HUES6 (cell line): ENCODE results near the gene PTPRR.

Experiments
- H3K27ac ChIP-seq: 2 replicates; pipeline ENCODE4 v1.7.0; 2013; ENCODE audit warnings: low read depth, mild to moderate bottlenecking, low read length, inconsistent platforms
- H3K27me3 ChIP-seq: 2 replicates; pipeline ENCODE4 v1.6.1; 2013; ENCODE audit warnings: low read length; ENCODE audit not compliant: control insufficient read depth, insufficient read depth
- H3K36me3 ChIP-seq: 2 replicates; pipeline ENCODE4 v1.6.1; 2013; ENCODE audit warnings: low read length; ENCODE audit not compliant: control insufficient read depth, insufficient read depth
- H3K4me1 ChIP-seq: 2 replicates; pipeline ENCODE4 v1.6.1; 2013; ENCODE audit warnings: low read length; ENCODE audit not compliant: control insufficient read depth, insufficient read depth
- H3K4me3 ChIP-seq: 2 replicates; pipeline ENCODE4 v1.5.1; 2013; ENCODE audit warnings: low read depth, low read length
- H3K9ac ChIP-seq: one replicate; pipeline ENCODE4 v1.6.1; 2013; ENCODE audit warnings: mild to moderate bottlenecking, low read length
- H3K9me3 ChIP-seq: 2 replicates; pipeline ENCODE4 v1.6.1; 2013; ENCODE audit warnings: low read depth, low read length; ENCODE audit not compliant: control insufficient read depth, insufficient read depth

PTPRR gene

GRCh38 chr12:70840656-70841350 is 79.7 kb downstream of the PTPRR start:
- peaks cover 5% of the 10 kb centered on the region; the same call in 1 of the 2 replicates for H3K4me1 ChIP-seq
- H3K4me3 ChIP-seq: no peak overlapping the region
- H3K36me3 ChIP-seq: no peaks in the 10 kb centered on the region
- no peak overlapping the region for H3K9ac ChIP-seq
- no peaks in the 10 kb centered on the region for H3K9me3 ChIP-seq
- H3K27me3 ChIP-seq: no peaks in the 10 kb centered on the region
- H3K27ac ChIP-seq: no peak overlapping the region

- Histone ChIP-seq H3K4me1 (peaks cover 5% of the 10 kb centered on the region; the same call in 1 of the 2 replicates), H3K36me3 (no peaks in the 10 kb centered on the region), H3K4me3 (no peak overlapping the region), H3K9me3 (no peaks in the 10 kb centered on the region), H3K27ac (no peak overlapping the region), H3K27me3 (no peaks in the 10 kb centered on the region), H3K9ac (no peak overlapping the region)
These were observed 81.0 kb downstream of the PTPRR start for GRCh38 chr12:70839544-70839943.

DNA sequence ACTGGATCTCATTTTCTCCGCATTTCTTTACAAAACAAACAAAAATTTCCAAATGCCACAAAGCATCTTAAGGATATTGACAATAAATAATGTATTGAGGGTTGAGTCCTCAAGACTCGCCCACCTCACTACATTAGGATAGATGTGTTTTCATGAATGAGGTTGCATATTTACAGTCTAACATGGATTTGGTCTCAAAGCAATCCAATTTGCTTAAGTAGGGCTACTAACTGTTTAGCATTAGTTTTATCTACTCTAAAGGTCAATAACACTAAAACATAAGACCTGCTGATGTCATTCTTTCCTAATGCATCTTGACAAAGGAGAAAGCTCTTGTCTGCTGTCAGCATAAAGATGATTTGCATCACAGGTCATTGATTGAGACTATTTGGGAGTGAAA is 82.4 kb downstream of the PTPRR start:
- no peaks in the 10 kb centered on the region for H3K27me3 ChIP-seq

DNA sequence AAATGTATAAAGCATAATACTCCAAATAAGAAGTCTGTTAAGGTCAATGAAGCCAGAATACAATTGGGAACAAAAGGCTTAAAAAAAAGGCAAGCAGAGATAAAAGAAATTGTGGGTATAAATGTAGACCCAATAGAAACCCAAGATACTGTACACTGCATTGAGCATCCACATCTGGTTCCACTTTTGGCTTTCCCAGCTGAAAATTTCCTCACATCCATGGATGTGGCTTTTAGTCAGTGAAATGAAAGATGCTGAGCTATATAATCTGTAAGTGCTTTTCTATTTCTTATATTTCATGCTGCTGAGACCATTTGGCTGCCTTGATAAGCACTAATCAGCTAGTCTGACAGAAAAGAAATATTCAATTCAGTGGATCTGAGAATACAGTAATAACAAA is 83.5 kb downstream of the PTPRR start:
- H3K27ac ChIP-seq: no peak overlapping the region
- H3K9ac ChIP-seq: no peak overlapping the region
- H3K4me1 ChIP-seq: peaks cover 5% of the 10 kb centered on the region; the same call in 1 of the 2 replicates
- no peak overlapping the region for H3K4me3 ChIP-seq
- no peaks in the 10 kb centered on the region for H3K27me3 ChIP-seq
- no peaks in the 10 kb centered on the region for H3K36me3 ChIP-seq
- no peaks in the 10 kb centered on the region for H3K9me3 ChIP-seq

More for the DNA sequence above, 82.4 kb downstream of the PTPRR start:
- Histone ChIP-seq H3K9ac (no peak overlapping the region), H3K9me3 (no peaks in the 10 kb centered on the region), H3K4me3 (no peak overlapping the region), H3K4me1 (peaks cover 5% of the 10 kb centered on the region; the same call in 1 of the 2 replicates), H3K36me3 (no peaks in the 10 kb centered on the region), H3K27ac (no peak overlapping the region)

GRCh38 chr12:70835948-70836347 is 84.6 kb downstream of the PTPRR start:
- H3K27ac ChIP-seq: no peak overlapping the region
- H3K4me3 ChIP-seq: no peak overlapping the region
- no peaks in the 10 kb centered on the region for H3K27me3 ChIP-seq
- H3K9me3 ChIP-seq: no peaks in the 10 kb centered on the region
- H3K9ac ChIP-seq: no peak overlapping the region
- no peaks in the 10 kb centered on the region for H3K36me3 ChIP-seq
- H3K4me1 ChIP-seq: peaks cover 5% of the 10 kb centered on the region; the same call in 1 of the 2 replicates

DNA sequence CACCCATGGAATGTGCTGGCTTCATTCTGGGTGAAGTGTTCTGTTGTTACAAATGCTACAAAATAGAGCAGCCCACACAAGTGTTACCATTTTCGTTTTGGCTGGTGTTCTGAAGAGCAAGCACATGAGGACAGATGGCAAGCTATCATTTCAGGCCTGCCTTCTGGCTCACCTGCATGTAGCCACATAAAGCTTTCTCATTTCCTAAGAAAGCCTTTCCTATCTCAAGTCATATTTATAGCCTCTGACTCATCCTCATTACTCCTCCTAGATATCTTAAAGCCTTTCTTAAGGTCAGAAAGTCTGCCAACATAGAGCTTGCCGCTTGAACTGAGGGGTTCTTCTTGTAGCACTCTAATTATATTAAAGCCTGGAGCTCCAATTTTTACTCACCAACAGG is 89.0 kb downstream of the PTPRR start:
- Histone ChIP-seq H3K9me3 (no peaks in the 10 kb centered on the region), H3K4me3 (no peak overlapping the region), H3K36me3 (no peaks in the 10 kb centered on the region), H3K27me3 (no peaks in the 10 kb centered on the region), H3K9ac (no peak overlapping the region), H3K4me1 (no peaks in the 10 kb centered on the region; the same call in 1 of the 2 replicates), H3K27ac (no peak overlapping the region)

DNA sequence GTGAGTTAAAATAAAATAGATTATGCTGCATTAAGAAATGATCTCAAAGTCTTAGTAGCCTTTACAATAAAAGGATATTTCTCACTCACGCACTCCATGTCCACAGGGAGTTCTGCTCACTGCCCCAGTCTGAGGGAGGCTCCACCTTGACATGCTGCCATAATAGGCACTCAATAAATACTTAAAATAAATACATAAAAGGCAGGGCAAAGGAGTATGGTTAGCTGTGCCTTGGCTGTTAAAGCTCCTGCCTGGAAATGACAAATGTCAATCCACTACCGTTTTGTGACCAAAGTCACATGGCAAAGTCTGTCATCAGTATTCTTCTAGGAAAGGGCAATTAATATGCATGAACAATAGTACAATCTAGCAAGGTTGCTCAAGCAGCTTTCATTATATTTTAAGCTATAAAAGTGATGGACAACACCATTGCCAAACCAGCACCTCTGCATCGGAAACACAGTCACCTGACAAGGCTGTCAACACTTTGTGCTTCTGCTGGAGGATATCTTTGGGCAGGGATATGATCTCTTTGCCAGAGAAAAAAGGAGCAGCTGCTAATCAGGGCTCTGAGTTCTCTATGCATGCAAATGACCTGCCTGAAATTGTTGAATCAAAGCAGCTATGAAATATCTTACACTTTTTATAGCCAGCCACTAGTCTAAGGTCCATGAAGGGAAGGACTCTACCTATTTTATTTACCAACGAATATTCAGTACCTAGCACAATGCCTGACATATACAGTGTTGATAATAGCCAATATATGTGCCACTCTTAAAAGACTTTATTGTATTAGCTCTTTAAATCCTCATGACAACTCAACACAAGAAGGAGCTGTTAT is 90.1 kb downstream of the PTPRR start:
- no peak overlapping the region for H3K27ac ChIP-seq
- H3K4me3 ChIP-seq: no peak overlapping the region
- H3K9me3 ChIP-seq: no peaks in the 10 kb centered on the region
- H3K27me3 ChIP-seq: no peaks in the 10 kb centered on the region
- H3K36me3 ChIP-seq: no peaks in the 10 kb centered on the region
- H3K9ac ChIP-seq: no peak overlapping the region
- H3K4me1 ChIP-seq: no peaks in the 10 kb centered on the region; the same call in 1 of the 2 replicates

- Histone ChIP-seq H3K9ac (no peak overlapping the region), H3K9me3 (no peaks in the 10 kb centered on the region), H3K27ac (no peak overlapping the region), H3K4me1 (no peaks in the 10 kb centered on the region; the same call in 1 of the 2 replicates), H3K36me3 (no peaks in the 10 kb centered on the region), H3K27me3 (no peaks in the 10 kb centered on the region), H3K4me3 (no peak overlapping the region)
These were observed 91.5 kb downstream of the PTPRR start for GRCh38 chr12:70829070-70829469.

DNA sequence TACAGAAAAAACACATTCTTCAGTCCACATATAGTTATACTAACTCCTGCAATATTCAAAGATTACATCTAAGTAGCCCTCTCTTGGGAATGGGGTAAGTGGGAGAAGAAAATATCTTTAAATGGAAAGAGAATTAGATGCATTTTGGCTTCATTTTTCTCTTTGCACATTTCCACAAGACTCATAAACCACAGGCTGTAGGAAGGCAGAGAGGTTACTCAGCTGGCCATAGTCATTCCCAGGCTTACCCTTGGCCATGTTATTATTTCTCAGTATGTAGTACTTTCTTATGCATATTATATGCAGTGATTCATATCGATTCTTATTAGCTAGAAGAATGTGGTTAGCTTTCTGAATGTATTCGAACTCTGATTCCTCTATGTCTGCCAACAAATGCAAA is 92.2 kb downstream of the PTPRR start:
- Histone ChIP-seq H3K9me3 (no peaks in the 10 kb centered on the region), H3K36me3 (no peaks in the 10 kb centered on the region), H3K27ac (no peak overlapping the region), H3K4me1 (no peaks in the 10 kb centered on the region; the same call in 1 of the 2 replicates), H3K4me3 (no peak overlapping the region), H3K27me3 (no peaks in the 10 kb centered on the region), H3K9ac (no peak overlapping the region)

- Histone ChIP-seq H3K4me1 (no peaks in the 10 kb centered on the region; the same call in 1 of the 2 replicates), H3K27me3 (no peaks in the 10 kb centered on the region), H3K27ac (no peak overlapping the region), H3K9ac (no peak overlapping the region), H3K36me3 (no peaks in the 10 kb centered on the region), H3K4me3 (no peak overlapping the region), H3K9me3 (no peaks in the 10 kb centered on the region)
These were observed 94.4 kb downstream of the PTPRR start for GRCh38 chr12:70826156-70826555.

- no peaks in the 10 kb centered on the region for H3K36me3 ChIP-seq
- no peak overlapping the region for H3K9ac ChIP-seq
- no peaks in the 10 kb centered on the region for H3K9me3 ChIP-seq
- no peak overlapping the region for H3K4me3 ChIP-seq
- H3K27me3 ChIP-seq: no peaks in the 10 kb centered on the region
- no peaks in the 10 kb centered on the region; the same call in 1 of the 2 replicates for H3K4me1 ChIP-seq
- no peak overlapping the region for H3K27ac ChIP-seq
These were observed 96.0 kb downstream of the PTPRR start for GRCh38 chr12:70824511-70824910.
